HCT116 (cell line): ENCODE results near the gene IL22RA2. TPM values are rescaled to one million over a fixed set of nuclear protein-coding genes. Genes with fewer than 3 reads are reported as not detected.

Experiments
- ATAC-seq: fragments of 200-7000 bp; cut with Tn5 transposase; 2 replicates; pipeline ENCODE4 v1.9.1; 2020; ENCODE audit warnings: mild to moderate bottlenecking, moderate library complexity
- BruUV-seq: library from RNA; stranded (reverse); fragments of 400-500 nt; replicated peaks from 2 replicates; lab custom pipeline; 2021; lab: Mats Ljungman, UMichigan
- CTCF ChIA-PET: fragments of 300-600 bp; sonication (Branson Sonifier 250); formaldehyde crosslinking; loops from one replicate; lab custom pipeline; 2021; ENCODE audit warnings: antibody characterized with exemption; lab: Charles Lee
- POLR2A ChIA-PET: fragments of 300-600, 350-600 bp; sonication (Branson Sonifier 250); formaldehyde crosslinking; loops from one replicate; lab custom pipeline; 2021; ENCODE audit warnings: antibody characterized with exemption; lab: Charles Lee
- RAD21 ChIA-PET, 2 experiments: fragments of 300-600 bp; sonication (Branson Sonifier 250); formaldehyde crosslinking; loops; one replicate each; lab custom pipeline; 2023; ENCODE audit warnings: low total read pairs in 2 of 2; ENCODE audit not compliant: uncharacterized antibody in 2 of 2, unreplicated experiment in 2 of 2, low non-redundant PET in 1 of 2; lab: Charles Lee
- DNase-seq: peaks from one replicate; pipeline ENCODE4 v3.0.0-alpha.2; 2010; ENCODE audit warnings: low read depth, low spot score
- H2AFZ ChIP-seq: fragments of 200-600 bp; shearing (Covaris generic), sonication (generic); 2 replicates; pipeline ENCODE4 v1.6.1; 2017; ENCODE audit warnings: low read depth, mixed run types, mixed read lengths, antibody characterized with exemption, low read length; ENCODE audit not compliant: poor library complexity, severe bottlenecking
- H3K27ac ChIP-seq: 2 replicates; pipeline ENCODE4 v1.5.1; 2012; ENCODE audit warnings: low read depth, low read length
- H3K27me3 ChIP-seq: fragments of 200-600 bp; sonication (generic); 2 replicates; pipeline ENCODE4 v1.6.1; 2016; ENCODE audit warnings: mixed run types, low read length, mixed read lengths; ENCODE audit not compliant: insufficient read depth
- H3K36me3 ChIP-seq, 2 experiments: fragments of 200-500 bp in 1 of 2; fragments of 200-600 bp in 1 of 2; sonication (Bioruptor generic) in 1 of 2; sonication (generic) in 1 of 2; 2 replicates each; pipeline versions ENCODE4 v1.5.1 to v1.6.1; 2014 to 2016; ENCODE audit warnings: low read length in 2 of 2, inconsistent platforms in 1 of 2, mixed read lengths in 1 of 2, mixed run types in 1 of 2; ENCODE audit not compliant: insufficient read depth in 2 of 2, control insufficient read depth in 1 of 2
- H3K4me1 ChIP-seq, 2 experiments: fragments of 200-600 bp in 1 of 2; sonication (generic) in 1 of 2; 2 replicates each; pipeline versions ENCODE4 v1.5.1 to v1.6.1; 2012 to 2017; ENCODE audit warnings: low read length in 2 of 2, inconsistent platforms in 1 of 2, mild to moderate bottlenecking in 1 of 2, mixed read lengths in 1 of 2, mixed run types in 1 of 2, moderate library complexity in 1 of 2; ENCODE audit not compliant: insufficient read depth in 2 of 2, control insufficient read depth in 1 of 2
- H3K4me2 ChIP-seq: fragments of 200-600 bp; sonication (generic); 2 replicates; pipeline ENCODE4 v1.6.1; 2017; ENCODE audit warnings: mixed run types, low read length, mixed read lengths
- H3K4me3 ChIP-seq, 2 experiments: fragments of 200-600 bp in 1 of 2; sonication (generic) in 1 of 2; replicated peaks in 1 of 2; 2 replicates each; pipeline ENCODE4 v1.5.1; 2011 to 2016; ENCODE audit warnings: low read length in 2 of 2, control low read depth in 1 of 2, low read depth in 1 of 2, mild to moderate bottlenecking in 1 of 2, mixed read lengths in 1 of 2, mixed run types in 1 of 2
- H3K79me2 ChIP-seq: fragments of 200-600 bp; sonication (generic); 2 replicates; pipeline ENCODE4 v1.6.1; 2017; ENCODE audit warnings: mild to moderate bottlenecking, mixed run types, low read length, moderate library complexity, mixed read lengths; ENCODE audit not compliant: insufficient read depth
- H3K9ac ChIP-seq: fragments of 200-600 bp; sonication (generic); 2 replicates; pipeline ENCODE4 v1.6.1; 2016; ENCODE audit warnings: low read length, mixed read lengths
- H3K9me2 ChIP-seq: fragments of 200-600 bp; sonication (generic), shearing (Covaris generic); 2 replicates; pipeline ENCODE4 v1.6.1; 2017; ENCODE audit warnings: mixed run types, mild to moderate bottlenecking, moderate library complexity; ENCODE audit not compliant: insufficient read depth
- H3K9me3 ChIP-seq, 2 experiments: fragments of 200-500 bp in 1 of 2; fragments of 200-600 bp in 1 of 2; sonication (Bioruptor generic) in 1 of 2; sonication (generic) in 1 of 2; 2 replicates each; pipeline ENCODE4 v1.6.1; 2014 to 2017; ENCODE audit warnings: low read length in 2 of 2, mixed read lengths in 2 of 2, inconsistent platforms in 1 of 2, low read depth in 1 of 2, mild to moderate bottlenecking in 1 of 2, mixed run types in 1 of 2, moderate library complexity in 1 of 2; ENCODE audit not compliant: control insufficient read depth in 1 of 2, insufficient read depth in 1 of 2
- H4K20me1 ChIP-seq: fragments of 200-600 bp; sonication (generic), shearing (Covaris generic); 2 replicates; pipeline ENCODE4 v1.6.1; 2017; ENCODE audit warnings: mixed run types, mild to moderate bottlenecking, moderate library complexity; ENCODE audit not compliant: insufficient read depth
- CBX3 ChIP-seq: IDR thresholded peaks from 2 replicates; pipeline ENCODE4 v1.6.1; 2012; ENCODE audit warnings: low read depth
- EGR1 ChIP-seq: IDR thresholded peaks from 2 replicates; pipeline ENCODE4 v1.6.1; 2012; ENCODE audit warnings: low read depth
- EZH2phosphoT487 ChIP-seq: fragments of 200-600 bp; IDR thresholded peaks from 2 replicates; pipeline ENCODE4 v1.6.1; 2018; ENCODE audit warnings: antibody characterized with exemption, borderline replicate concordance
- FOSL1 ChIP-seq: IDR thresholded peaks from 2 replicates; pipeline ENCODE4 v1.6.1; 2012; ENCODE audit warnings: low read depth
- JUND ChIP-seq: IDR thresholded peaks from 2 replicates; pipeline ENCODE4 v1.6.1; 2012
- RAD21 ChIP-seq: IDR thresholded peaks from 2 replicates; pipeline ENCODE4 v1.6.1; 2012; ENCODE audit warnings: low read depth, mild to moderate bottlenecking
- SP1 ChIP-seq: IDR thresholded peaks from 2 replicates; pipeline ENCODE4 v1.6.1; 2012; ENCODE audit warnings: low read depth
- TCF7L2 ChIP-seq: IDR thresholded peaks from 2 replicates; pipeline ENCODE4 v1.7.0; 2011; ENCODE audit warnings: borderline replicate concordance, inconsistent platforms; ENCODE audit not compliant: insufficient read depth, insufficient read length; ENCODE audit errors: extremely low read depth
- YY1 ChIP-seq: IDR thresholded peaks from 2 replicates; pipeline ENCODE4 v1.6.1; 2011; ENCODE audit warnings: low read length, low read depth, moderate library complexity, mild to moderate bottlenecking; ENCODE audit not compliant: insufficient replicate concordance; ENCODE audit errors: extremely low read depth
- ZFX ChIP-seq: fragments of 450-650 bp; IDR thresholded peaks from 2 replicates; pipeline ENCODE4 v1.6.1; 2017
- ZNF274 ChIP-seq: fragments of 200-500 bp; sonication (Bioruptor generic); IDR thresholded peaks from 2 replicates; pipeline ENCODE4 v1.6.1; 2014; ENCODE audit warnings: mild to moderate bottlenecking, low read depth, low read length, inconsistent platforms
- intact Hi-C: fragments of 100-400 bp; cut with micrococcal nuclease; formaldehyde crosslinking; loops from 2 replicates; pipeline ENCODE4 v1.10.0; 2022
- total RNA-seq: library from RNA; stranded (reverse); gene quantifications from one replicate; pipeline ENCODE4 v1.2.1, GENCODE V29; 2021; ENCODE audit not compliant: unreplicated experiment
- TF ChIP-seq, protein P1 (sequence below), 3 experiments: fragments of 200-600 bp in 1 of 3; sonication (generic) in 1 of 3; IDR thresholded peaks in 2 of 3; conservative IDR thresholded peaks in 1 of 3; 2 replicates each; pipeline ENCODE4 v1.5.1; 2012 to 2017; ENCODE audit warnings: low read depth in 2 of 3, low read length in 2 of 3, antibody characterized with exemption in 1 of 3, borderline replicate concordance in 1 of 3, control low read depth in 1 of 3, mild to moderate bottlenecking in 1 of 3, mixed read lengths in 1 of 3, mixed run types in 1 of 3, moderate library complexity in 1 of 3; ENCODE audit not compliant: insufficient read depth in 1 of 3
- TF ChIP-seq, protein P2 (sequence below): IDR thresholded peaks from 2 replicates; pipeline ENCODE4 v1.6.1; 2012

Gene IL22RA2
- total RNA-seq, 1 experiment from 2014 or later: not detected

DNA sequence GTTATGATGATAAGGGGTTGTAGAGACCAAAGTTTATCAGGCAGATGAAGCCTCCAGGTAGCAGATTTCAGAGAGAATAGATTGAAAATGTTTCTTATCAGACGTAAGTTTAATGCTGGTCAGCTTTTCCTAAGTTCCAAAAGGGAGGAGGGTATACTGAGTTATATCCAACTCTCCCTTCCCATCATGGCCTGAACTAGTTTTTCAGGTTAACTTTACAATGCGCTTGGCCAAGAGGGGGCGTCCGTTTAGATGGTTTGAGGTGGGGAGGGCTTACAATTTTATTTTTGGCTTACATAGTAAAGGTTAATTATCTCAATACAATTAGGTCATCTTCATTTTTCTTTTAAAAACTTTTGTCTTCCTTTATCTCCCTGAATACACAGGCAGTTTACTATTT is 19.4 kb upstream of the IL22RA2 start (continued):
- TF ChIP-seq FOSL1 (no peak), ZFX (no peak), EGR1 (no peak), CBX3 (no peak), SP1 (no peak), YY1 (no peak), ZNF274 (no peak), RAD21 (no peak)
- TF ChIP-seq, protein P1, sequence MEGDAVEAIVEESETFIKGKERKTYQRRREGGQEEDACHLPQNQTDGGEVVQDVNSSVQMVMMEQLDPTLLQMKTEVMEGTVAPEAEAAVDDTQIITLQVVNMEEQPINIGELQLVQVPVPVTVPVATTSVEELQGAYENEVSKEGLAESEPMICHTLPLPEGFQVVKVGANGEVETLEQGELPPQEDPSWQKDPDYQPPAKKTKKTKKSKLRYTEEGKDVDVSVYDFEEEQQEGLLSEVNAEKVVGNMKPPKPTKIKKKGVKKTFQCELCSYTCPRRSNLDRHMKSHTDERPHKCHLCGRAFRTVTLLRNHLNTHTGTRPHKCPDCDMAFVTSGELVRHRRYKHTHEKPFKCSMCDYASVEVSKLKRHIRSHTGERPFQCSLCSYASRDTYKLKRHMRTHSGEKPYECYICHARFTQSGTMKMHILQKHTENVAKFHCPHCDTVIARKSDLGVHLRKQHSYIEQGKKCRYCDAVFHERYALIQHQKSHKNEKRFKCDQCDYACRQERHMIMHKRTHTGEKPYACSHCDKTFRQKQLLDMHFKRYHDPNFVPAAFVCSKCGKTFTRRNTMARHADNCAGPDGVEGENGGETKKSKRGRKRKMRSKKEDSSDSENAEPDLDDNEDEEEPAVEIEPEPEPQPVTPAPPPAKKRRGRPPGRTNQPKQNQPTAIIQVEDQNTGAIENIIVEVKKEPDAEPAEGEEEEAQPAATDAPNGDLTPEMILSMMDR (IDR thresholded peaks at IDR 0.05 in 2 of 3, conservative IDR thresholded peaks at IDR 0.05 in 1 of 3; ENCODE audit: borderline replicate concordance in 1 of 3, insufficient read depth in 1 of 3, low read depth in 2 of 3, low read length in 2 of 3): no peak
- TF ChIP-seq, protein P2, sequence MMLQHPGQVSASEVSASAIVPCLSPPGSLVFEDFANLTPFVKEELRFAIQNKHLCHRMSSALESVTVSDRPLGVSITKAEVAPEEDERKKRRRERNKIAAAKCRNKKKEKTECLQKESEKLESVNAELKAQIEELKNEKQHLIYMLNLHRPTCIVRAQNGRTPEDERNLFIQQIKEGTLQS: no peak

DNA sequence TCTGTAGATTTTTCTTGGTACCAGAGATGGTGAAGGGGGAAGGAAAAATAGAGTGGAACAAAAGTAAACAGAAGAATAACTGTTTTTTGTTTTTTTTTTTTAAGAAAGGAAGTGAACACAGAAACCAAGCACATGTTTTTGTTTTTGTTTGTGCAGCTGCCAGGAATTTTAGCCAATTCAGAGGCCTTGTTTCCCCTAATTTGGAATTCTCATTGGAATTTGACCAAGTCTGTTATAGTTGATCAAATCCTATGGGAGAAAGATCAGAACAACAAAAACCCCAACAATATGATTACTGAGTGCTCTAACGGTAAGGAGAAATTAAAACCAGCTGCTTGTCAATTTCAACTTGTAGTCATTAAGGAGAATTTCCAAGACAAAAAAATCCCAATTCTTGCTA is 18.2 kb upstream of the IL22RA2 start:
- DNase-seq (no peak), ATAC-seq (no peak)
- TF ChIP-seq TCF7L2 (no peak), JUND (no peak), EZH2phosphoT487 (no peak), FOSL1 (no peak), EGR1 (no peak)
- TF ChIP-seq, protein P2: no peak
- Histone ChIP-seq H3K9me2 (no peaks in the 10 kb centered on the region), H3K4me1 (no peaks in the 10 kb centered on the region), H3K4me3 (no peak overlapping the region), H3K4me2 (no peak overlapping the region), H3K9ac (no peak overlapping the region), H3K79me2 (no peaks in the 10 kb centered on the region), H3K27ac (no peak overlapping the region), H2AFZ (no peak overlapping the region), H3K9me3 (peaks cover 0 to 4% of the 10 kb centered on the region in 2 experiments; a peak in 2 of 4 replicates), H3K36me3 (no peaks in the 10 kb centered on the region), H3K27me3 (no peaks in the 10 kb centered on the region), H4K20me1 (no peaks in the 10 kb centered on the region)
- intact Hi-C loops: no loop called here
- RAD21 ChIA-PET: no interaction called here
- POLR2A ChIA-PET: no interaction called here
- BruUV-seq: no TSS peak
- CTCF ChIA-PET: no interaction called here
